Measurements from ENCODE around the gene KRTAP4-7. TPM values are rescaled to one million over a fixed set of nuclear protein-coding genes. Genes with fewer than 3 reads are reported as not detected.
"Not testable (repeated sequence)": the region's sequence is repeated elsewhere in the genome, so short reads cannot be mapped to it uniquely, and the experiment has no call there.

Gene KRTAP4-7
- total RNA-seq, 1 experiment from 2014 or later, result not detected

DNA sequence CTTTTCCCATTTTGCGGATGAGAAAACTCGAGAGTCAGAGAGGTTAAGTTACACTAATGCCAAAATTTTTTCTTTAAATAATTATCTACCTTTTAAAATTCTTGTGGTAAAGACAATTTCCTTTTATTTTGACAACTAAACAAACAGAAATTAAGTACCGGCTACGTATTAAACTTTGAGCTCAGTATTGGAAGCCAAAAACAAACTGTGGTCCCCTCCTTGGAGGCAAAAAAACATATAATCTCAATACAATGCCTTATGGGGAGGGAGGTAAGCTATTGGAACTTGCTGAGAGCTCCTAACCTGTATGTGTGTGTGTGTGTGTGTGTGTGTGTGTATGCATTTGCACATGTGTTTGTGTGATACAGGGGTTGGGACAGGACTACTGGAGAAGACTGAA, 20.5 kb upstream of the KRTAP4-7 start:
- in situ Hi-C loops (cut with HindIII; ENCODE audit: low sequenced_read_pairs), result no loop called here
- DNase-seq (ENCODE audit: low spot score), result no peak

DNA sequence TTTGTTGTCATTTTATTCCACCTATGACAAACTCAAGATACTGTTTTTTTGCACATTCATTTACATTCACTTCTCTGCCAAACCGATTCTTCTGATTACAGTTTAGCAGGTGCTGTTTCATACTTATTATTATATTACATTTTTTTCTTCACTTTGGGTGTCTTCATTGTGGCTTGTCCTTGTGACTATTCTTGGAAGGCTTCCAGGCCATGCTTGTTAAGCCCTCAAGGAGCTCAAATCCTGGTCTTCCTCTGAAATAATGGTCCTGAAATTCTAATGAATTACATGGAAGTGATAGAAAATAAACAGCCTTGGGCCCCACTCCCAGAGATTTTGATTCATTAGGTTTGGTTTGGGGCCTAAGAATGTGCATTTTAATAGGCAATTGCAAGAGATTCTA, 19.6 kb upstream of the KRTAP4-7 start:
- DNase-seq (ENCODE audit: low spot score), result no peak
- in situ Hi-C loops (cut with HindIII; ENCODE audit: low sequenced_read_pairs), result no loop called here

DNA sequence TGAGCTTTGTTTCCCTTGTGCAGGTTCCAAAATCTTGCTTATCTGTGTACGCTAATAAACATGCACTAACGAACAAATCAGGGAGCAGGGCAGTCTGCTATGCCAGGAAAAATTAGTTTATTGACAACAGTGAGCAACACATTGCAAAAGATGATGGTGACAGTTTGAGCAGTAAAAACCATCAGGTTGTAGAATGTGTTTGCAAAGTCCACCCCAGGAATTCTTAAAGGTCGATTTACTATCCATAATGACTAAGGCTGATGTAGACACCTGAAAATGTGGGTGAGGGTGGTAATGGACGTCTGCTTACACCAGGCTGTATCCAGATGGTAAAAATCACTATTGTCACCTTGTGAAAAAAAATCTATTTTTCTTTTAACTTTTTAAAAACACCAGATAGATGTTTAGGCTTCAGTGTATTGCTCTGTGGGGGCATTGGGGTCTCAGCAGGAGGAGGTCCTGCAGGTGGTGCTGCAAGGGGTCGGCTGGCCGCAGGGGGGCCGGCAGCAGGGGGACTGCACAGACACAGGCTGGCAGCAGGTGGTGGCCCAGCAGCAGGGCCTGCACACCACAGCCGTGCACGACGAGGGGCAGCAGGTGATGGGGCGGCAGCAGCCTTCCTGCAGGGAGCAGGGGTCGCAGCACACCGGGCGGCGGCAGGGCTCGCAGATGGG, 18.8 kb upstream of the KRTAP4-7 start:
- in situ Hi-C loops (cut with HindIII; ENCODE audit: low sequenced_read_pairs); DNase-seq (ENCODE audit: low spot score): not testable (repeated sequence)

DNA sequence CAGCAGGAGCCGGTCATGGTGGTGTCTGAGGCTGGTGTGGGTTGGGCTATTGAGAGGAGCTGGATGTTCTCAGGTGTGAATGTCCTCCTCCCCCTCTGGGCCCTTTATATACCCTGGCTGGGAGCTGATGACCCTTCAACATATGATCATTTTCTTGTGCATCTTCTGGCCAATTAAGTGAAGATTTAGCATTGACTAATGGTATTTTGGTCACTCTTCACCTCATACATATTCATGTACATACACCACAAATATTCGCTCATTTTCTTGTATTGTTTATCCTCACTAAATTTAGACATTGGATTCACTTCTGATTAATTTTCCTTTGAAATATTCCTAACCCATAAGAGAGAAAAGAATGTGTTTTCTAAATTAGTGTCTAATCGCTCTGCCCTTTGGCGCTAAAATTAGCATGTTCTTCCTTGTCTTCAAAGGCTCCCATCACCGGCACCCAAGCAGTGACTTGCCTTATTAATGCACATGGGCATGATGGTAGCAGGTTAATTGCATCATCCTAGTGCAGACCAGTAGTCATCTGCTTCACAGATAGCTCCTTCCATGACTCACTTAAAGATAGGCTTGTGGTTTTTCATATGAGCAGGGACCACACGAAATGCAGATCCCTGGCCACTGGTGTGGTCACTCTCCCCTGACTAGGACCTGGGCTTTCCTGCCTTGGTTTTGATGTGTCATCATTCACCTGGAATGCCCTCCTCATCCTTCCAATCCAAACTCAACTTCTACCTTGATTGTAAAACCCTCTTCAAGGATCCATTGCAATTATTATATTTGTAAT, 17.9 kb upstream of the KRTAP4-7 start, which contains the start of gene KRTAP2-4:
TSS of gene KRTAP2-4 (minus strand) at position 51 of the 796 bp plus-strand sequence. CDS start at position 17, 34 bp downstream.
- DNase-seq (ENCODE audit: low spot score), result no peak
- in situ Hi-C loops (cut with HindIII; ENCODE audit: low sequenced_read_pairs), result no loop called here

DNA sequence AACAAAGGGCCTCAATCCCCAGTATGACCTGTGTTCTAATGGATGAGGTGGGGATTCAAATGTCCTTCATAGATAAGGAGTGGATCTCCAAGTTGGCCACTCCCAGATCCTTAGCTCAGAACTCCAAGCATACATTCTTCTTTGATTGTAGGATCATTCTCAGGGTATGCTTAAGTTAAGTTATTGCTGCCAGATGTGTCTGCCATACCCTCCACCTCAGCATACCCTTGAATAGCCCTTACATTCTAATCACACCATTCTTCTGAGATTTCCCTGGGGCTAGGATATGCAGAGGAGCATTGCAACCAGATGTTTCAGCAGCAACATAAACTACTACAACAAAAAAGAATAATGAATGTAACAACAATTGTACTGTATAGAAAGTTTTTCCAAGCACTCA, 16.7 kb upstream of the KRTAP4-7 start:
- DNase-seq (ENCODE audit: low spot score), result no peak
- in situ Hi-C loops (cut with HindIII; ENCODE audit: low sequenced_read_pairs), result no loop called here

DNA sequence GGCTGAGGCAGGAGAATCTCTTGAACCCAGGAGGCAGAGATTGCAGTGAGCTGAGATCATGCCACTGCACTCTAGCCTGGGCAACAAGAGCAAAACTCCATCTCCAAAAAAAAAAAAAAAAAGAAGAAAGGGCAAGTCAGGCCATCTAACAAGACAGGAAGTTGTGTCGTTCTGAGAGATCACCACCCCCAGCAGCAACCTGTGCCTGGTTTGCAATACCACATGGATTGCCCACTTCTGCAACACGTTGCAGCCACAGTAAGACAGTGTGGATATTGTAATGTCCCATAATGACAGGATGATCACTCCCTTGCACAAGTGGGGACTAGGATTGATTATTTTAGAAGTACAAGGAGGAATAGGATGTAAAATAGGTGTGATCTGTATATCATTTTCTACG, 14.9 kb upstream of the KRTAP4-7 start:
- in situ Hi-C loops (cut with HindIII; ENCODE audit: low sequenced_read_pairs), result no loop called here
- DNase-seq (ENCODE audit: low spot score), result no peak

DNA sequence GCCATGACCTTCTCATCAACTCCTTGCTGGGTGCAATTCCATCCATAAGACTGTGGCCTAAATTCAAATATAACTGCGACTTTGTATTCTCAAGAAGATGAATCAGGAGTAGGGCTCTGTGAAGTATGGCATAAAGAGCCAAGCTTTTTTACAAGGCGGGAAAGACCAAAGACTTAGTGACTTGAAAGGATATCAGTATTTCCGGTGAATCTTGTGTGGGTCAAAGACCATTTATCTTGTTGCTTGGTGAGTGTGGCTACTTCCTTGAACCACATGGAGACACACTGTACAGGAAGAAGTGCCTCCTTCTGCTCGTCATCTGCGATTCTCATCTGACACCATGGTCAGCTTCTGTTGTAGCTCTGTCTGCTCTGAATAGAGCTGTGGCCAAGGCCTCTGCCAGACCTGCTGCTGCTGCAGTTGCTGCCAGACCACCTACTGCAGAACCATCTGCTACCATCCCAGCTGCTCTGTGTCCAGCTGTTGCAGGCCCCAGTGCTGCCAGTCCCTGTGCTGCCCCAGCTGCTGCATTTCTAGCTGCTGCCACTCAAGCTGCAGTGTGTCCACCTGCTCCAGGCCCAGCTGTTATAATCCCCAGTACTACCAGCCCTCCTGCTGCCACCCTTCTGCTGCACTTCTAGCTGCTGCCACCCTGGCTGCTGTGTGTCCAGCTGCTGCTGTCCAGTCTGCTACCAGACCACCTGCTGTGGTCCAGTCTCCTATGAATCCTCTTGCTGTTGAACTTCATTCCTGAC, 12.2 kb upstream of the KRTAP4-7 start:
- no peak for DNase-seq (ENCODE audit: low spot score)
- in situ Hi-C loops (cut with HindIII; ENCODE audit: low sequenced_read_pairs), result no loop called here

DNA sequence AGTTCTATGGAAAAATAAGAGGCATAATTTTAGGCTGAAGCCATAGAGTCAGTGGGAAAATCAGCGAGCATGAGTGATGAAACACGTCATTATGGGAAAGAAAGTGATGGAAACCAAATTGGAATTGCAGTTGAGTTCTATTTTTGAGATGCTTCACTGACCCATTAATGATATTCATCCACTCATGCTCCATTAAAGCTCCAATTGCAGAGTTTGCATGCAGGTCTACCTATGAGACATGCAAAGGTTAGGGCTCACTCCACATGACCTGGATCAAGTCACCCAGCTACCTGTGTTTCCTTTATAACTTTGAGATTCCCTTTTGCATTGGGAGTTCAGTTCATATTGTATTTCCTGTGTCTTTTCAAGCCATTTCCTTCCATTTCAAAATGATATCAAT, 10.3 kb upstream of the KRTAP4-7 start:
- in situ Hi-C loops (cut with HindIII; ENCODE audit: low sequenced_read_pairs), result no loop called here
- DNase-seq (ENCODE audit: low spot score), result no peak

DNA sequence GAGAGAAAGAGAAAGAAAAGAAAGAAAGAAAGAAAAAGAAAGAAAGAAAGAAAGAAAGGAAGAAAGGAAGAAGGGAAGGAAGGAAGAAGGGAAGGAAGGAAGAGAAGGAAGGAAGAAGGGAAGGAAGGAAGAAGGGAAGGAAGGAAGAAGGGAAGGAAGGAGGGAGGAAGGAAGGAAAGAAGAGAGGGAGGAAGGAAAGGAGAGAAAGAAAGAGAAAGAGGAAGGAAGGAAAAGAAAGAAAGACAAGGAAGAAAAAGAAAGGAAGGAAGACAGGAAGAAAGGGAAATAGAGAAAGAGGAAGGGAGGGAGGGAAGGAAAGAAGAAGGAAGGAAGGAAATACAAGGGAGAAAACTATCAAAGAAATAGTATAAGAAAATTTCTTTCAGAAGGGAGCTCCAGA, 7.2 kb upstream of the KRTAP4-7 start:
- in situ Hi-C loops (cut with HindIII; ENCODE audit: low sequenced_read_pairs), result no loop called here
- DNase-seq (ENCODE audit: low spot score), result no peak

DNA sequence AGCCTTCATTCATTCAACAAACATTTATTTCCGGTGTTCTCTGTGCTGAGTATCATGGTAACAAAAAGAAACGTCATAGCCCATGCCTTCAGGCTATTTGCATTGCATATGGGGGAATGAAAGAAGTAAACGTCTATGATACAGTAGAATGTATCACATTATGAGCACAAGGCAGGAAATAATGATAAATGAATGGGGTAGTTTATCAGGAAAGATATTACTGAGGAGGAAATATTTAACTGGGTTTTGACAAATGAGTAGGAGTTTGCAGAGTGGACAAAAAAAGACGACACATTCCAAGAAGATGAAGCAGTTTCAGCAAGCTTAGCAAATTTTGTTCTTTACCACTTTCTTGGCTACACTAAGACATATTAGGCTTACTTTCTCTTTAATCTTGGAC, 1.3 kb upstream of the KRTAP4-7 start:
- in situ Hi-C loops (cut with HindIII; ENCODE audit: low sequenced_read_pairs), result no loop called here
- DNase-seq (ENCODE audit: low spot score), result no peak

DNA sequence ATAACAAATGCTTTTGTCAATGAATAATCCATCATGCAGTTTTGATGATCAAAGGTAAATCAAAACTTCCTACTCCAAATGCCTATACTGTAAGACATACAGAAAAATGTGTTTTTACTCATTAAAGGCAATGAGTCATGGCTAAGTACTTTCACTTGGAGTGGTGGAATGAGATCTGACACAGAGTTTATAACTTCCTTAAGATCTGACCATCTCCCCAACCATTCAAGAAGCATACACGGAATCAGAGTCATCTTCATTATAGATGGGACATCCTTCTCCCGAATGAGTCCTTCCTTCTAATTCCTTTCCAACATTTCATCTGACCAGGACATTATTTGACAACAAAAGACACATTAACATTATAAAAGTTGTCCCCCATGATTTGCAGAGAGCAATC, 523 bp upstream of the KRTAP4-7 start:
- DNase-seq (ENCODE audit: low spot score); in situ Hi-C loops (cut with HindIII; ENCODE audit: low sequenced_read_pairs): not testable (repeated sequence)

DNA sequence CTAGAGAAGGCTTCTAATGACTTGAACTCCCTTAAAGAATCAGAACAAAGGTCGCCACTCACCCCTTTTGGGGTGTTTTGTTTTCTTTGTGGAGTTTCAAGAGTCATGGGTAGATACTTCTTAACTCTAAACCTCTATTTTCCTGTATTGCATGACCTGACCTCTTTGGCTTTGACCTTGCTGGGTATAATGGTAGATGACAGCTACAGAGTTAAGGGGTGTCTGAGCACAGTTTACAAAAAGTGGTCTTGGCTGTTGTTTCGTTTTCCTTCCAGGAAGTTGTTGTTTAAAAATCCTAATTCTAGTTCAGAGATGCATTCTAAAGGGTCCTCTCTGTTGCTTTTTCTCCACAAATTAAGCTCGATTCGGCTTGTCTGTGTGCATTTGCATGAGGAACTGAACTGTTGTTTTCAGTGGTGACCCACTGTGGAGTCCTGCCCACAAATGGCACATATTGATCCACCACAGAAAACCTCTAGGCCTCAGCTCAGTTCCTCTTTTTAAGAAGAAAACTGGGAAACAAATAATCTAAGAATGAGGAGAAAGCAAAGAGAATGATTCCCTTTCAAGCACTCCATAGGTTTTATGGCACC, 4.9 kb downstream of the KRTAP4-7 start:
- DNase-seq (ENCODE audit: low spot score); in situ Hi-C loops (cut with HindIII; ENCODE audit: low sequenced_read_pairs): not testable (repeated sequence)

DNA sequence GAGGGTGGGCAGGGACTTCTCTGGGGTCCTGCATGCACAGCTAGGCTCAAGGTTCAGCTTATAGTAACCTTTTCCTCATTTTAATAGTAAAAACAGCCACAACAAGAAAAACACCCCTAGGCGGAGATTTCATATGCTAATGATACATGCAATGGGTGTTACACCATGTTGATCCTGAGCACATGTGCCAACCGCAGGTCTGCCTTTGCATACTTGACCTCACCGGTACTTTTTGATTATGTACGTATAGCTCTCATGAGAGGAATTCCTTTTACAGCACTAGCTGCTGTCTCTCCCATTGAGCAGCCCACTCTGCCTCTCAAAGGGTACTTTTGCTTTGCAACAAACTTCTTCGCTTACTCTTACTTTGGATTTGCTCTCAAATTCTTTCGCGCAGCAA, 12.1 kb downstream of the KRTAP4-7 start:
- in situ Hi-C loops (cut with HindIII; ENCODE audit: low sequenced_read_pairs), result no loop called here
- DNase-seq (ENCODE audit: low spot score), result no peak

DNA sequence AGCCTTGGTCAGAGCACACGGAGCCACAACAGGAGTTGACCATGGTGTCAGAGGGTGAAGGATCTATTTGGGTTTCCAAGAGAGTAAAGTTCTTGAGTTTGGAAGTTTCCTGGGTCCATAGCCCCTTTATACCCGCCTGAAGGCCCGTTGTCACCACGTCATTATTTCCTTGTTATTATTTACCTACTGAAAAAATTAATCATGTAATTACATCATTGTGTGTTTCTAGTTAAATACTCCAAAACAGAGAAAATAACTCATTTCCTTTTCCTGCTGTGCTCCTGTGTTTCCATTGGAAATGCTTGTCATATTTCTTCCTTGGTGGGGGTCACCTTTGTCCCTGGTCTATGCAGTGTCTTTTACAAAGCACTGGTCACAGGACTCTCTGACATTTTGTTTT, 14.1 kb downstream of the KRTAP4-7 start, which contains the start of gene KRTAP4-8:
TSS of gene KRTAP4-8 (minus strand) at position 101 of the 400 bp plus-strand sequence. CDS start at position 43, 58 bp downstream.
- in situ Hi-C loops (cut with HindIII; ENCODE audit: low sequenced_read_pairs), result no loop called here
- no peak for DNase-seq (ENCODE audit: low spot score)

DNA sequence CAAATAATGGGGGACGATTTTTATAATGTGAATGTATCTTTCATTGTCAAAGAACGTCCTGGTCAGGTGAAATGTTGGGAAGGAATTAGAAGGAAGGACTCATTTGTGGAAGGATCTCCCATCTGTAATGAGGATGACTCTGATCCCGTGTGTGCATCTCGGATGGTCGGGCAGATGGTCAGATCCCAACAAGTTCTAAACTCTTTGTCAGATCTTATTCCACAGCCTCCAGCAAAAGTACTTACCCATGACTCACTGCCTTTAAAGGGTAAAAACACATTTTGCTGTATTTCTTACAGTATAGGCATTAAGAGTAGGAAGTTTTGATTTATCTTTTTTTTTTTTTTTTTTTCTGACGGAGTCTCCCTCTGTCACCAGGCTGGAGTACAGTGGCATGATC, 14.5 kb downstream of the KRTAP4-7 start:
- DNase-seq (ENCODE audit: low spot score), result no peak
- in situ Hi-C loops (cut with HindIII; ENCODE audit: low sequenced_read_pairs), result no loop called here

DNA sequence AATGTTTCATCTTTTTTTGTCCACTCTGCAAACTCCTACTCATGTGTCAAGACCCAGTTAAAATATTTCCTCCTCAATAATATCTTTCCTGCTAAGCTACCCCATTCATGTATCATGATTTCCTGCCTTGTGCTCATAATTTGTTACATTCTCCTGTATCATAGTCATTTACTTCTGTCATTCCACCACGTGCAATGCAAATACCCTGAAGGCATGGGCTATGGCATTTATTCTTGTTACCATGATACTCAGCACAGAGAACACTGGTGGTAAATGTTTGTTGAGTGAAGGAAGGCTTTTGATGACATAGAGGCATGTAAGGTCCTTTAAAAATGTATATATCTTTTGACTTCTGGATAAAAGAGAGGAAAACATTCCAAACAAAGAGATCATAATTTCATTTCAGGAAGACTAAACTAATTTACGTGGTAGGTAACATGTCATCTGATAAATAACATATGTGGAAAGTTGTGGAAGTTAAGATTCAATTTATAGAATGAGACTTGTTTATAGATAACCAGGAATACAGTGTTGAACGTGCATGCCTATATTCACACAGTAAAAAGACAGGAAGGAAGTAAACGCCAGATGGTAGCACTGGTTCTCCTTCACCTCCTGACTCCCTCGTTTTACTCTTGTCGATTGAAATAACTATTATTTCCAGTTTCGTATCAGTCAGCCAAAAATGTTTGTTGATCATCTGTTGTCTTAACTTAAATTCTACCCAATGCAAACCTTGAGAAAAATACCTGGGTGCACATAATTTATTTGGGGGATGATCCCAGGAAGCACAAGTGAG, 15.9 kb downstream of the KRTAP4-7 start:
- in situ Hi-C loops (cut with HindIII; ENCODE audit: low sequenced_read_pairs); DNase-seq (ENCODE audit: low spot score): not testable (repeated sequence)

DNA sequence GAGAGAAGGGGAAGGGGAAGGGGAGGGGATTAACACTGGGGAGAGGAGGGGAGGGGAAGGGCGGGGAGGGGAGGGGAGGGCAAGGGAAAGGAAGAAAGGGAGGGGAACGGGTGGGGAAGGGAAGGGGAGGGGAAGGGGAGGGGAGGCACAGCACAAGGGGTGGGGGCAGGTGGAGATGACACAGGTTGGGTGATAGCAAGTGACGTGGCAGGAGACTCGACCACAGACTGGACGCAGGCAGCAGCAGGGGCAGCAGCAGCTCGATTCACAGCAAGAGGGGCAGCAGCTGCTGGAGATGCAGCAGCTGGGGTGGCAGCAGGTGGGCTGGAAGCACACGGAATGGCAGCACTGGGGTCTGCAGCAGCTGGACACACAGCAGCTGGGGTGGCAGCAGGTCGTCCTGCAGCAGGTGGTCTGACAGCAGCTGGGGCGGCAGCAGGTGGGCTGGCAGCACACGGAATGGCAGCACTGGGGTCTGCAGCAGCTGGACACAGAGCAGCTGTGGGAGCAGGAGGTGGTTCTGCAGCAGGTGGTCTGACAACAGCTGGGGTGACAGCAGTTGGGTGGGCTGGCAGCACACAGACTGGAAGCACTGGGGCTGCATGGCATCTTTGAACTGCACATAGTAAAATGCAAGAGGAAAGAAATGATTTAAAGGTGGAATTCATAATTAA, 17.8 kb downstream of the KRTAP4-7 start, which contains the start of gene KRTAP4-16:
TSS of gene KRTAP4-16 (minus strand) at position 624 of the 674 bp plus-strand sequence. CDS start at position 624, 0 bp downstream.
- in situ Hi-C loops (cut with HindIII; ENCODE audit: low sequenced_read_pairs), result no loop called here
- DNase-seq (ENCODE audit: low spot score), result no peak

DNA sequence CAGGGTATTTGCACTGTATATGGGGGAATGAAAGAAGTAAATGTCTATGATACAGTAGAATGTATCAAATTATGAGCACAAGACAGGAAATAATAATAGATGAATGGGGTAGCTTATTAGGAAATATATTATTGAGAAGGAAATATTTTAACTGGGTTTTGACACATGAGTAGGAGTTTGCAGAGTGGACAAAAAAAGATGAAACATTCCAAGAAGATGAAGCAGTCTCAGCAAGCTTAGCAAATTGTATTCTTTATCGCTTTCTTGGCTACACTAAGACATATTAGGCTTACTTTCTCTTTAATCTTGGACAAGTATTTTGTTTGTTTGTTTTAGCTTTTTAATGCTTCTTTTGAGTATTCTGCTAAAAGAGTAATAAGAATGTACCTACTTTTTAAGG, 19.9 kb downstream of the KRTAP4-7 start:
- DNase-seq (ENCODE audit: low spot score), result no peak
- in situ Hi-C loops (cut with HindIII; ENCODE audit: low sequenced_read_pairs), result no loop called here
